CD4-positive, alpha-beta T cell treated with Interleukin-4 for 1 hour (primary cell): Measurements from ENCODE around the gene UTP25.
A peak's percentile ranks its signal among the peaks of the same experiment; 100 is the strongest.

ENCODE experiments used
- DNase-seq, 2 donors: peaks; one replicate each; pipeline ENCODE4 v3.0.0-alpha.2; 2020 to 2022

The UTP25 gene

DNA sequence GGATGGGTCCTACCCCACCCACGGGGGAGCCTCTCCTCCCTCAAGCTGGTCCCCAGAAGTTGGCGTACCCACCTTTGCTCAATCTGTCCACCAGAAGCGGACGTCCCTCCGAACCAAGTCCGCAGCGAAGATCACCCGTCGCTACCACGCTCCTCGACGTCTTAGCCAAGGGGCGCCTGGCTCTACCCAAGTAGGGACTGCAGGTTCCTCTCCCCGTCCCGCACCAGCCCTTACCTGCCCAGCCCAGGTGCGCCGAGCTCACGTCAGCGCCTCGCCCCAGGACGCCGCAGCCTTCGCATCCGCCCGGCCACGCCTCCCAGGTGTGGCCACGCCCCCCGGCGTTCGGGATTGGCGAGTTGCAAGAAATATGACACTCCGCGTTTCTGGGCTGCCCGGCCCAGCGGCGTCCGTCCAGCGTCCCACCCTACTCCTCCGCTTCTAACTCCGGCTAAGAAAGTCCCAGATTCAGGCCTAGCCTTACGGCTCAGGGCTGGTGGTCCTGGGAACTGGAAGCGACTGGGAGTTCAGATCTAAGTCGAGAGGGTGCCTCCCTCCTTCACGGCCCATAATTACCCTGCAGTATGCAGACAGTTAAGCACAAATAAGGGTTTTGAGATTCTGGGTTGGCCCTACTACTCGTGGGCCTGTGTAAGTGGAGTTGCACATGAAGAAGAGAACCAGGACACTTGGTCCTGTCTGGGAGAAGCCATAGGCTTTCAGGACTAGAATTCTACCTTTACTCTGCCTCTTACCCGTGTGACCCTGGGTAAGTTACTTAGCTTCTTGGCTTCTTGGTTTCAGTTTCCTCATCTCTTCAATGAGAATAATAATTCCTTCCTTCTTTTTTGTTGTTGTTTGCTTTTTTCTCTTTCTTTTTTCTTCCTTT, 21.7 kb upstream of the UTP25 start, which contains the start of gene IRF6:
Gene IRF6, minus strand, starts transcription at position 268 of the 886 bp plus-strand sequence. CDS start 4,729 bp downstream, outside the sequence.
- DNase-seq: peak; percentile 70 to 81

DNA sequence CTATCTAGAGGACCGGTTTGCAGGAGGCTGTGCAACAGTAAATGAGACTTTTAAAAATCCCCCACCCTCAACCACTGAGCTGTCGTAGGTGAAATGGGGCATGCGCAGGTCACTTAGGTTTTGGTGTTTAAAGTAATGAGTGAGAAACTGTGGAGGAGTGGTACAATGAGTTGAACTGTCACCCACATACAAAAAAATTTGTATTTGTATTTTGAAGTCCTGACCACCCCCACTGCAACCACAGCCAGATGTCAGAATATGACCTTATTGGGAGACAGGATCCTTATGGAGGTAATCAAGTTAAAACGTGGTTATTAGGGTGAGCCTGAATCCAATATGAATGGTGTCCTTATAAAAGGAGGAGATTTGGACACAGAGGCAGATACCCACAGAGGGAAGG, 20.3 kb upstream of the UTP25 start:
- no peak for DNase-seq

DNA sequence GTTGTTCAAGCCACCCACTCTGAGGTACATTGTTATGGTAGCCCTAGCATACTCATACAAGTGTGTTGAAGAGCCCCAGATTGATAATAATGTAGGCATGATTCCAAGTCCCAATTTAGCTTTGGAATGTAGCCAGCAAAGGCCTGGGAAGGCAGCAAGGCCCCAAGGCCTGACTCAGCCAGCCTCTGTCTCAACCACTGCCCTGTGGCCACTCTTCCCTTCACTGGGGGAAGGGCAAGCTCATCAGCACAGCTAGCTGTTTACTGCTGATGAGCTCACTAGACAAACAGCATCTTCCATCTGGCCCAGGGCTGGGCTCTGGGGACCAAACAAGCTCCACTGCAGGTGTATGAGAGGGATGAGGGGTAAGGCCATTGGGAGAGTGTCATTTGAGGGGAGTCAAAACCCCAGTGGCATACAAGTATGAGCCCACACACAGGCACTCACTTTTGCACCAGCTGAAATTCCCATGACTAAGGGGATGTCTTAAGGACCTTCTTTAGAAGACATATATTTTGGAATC, 19.7 kb upstream of the UTP25 start:
- no peak for DNase-seq

DNA sequence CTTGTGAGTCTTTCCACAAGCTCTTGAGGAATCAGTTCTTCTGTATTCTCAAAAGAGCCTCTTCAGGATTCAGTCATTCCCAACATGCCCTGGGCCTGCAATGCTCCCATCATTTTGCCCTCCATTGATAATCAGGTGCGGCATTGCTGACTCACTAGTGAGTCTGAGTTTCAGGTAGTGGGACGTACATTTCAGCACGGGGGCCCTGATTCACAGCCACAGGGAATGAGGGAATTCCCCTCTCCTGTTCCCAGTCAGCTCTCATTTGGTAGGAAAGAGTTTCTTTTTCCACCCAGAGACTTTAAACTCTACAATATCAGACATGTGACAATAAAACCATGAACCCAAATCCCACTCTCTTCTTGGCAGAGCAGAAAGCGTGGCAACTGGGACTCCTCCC, 18.2 kb upstream of the UTP25 start:
- DNase-seq: no peak

DNA sequence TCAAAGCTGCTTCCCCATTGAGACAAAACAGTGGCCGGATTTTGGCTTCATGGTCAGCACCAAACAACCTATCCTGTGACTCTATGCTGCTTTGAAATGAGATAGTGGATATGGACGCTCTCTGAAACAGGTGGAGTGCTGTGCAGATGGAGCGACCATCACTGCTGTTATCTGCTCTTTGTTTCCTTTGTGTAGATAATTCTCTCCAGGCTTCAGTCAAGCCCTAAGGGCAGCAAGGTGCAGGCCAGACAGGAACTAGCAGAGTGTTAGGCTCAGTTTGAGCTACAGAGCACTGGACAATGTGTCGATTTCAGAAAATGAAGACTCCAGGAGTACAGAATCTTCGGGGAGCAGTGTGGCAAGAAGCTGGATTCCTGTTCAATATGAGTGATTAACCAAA, 17.0 kb upstream of the UTP25 start:
- no peak for DNase-seq

DNA sequence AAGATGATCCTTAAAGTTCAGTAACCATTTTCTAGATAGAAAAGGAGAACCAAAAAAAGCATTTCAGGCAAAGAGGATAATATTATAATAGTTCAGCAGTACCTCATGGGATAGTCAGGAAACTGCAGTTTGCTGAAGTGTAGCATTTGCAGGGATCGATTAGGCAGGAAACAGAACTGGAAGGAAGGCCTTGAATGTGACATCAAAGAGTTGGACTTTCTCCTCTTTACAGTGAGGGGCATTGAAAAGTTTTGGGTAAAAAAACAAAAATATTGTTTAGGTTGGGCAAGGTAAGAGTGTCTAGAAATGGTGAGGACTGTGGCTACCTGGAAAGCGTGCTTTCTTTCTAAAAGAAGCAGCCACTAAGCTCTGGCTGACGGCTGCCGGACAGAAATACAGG, 13.9 kb upstream of the UTP25 start:
- DNase-seq: no peak

DNA sequence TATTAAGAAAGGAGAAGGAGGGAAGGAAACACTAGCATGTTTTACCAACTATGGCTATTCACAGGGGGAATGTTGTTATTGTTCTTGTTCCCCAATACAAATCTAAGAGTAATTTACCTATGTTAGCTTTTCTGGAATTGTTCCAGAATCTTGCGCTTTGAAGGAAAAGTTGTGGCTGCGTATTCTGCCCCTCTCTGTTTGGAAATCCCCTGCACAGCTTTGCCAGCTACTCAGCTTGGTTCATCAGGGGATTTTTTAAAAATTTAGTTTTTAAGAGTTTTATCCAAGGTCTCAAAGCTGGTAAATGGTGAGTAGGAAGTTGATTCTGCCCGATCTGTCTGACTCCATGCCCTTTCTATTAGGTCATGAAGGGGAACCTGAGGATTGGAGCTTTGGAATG, 12.3 kb upstream of the UTP25 start:
- DNase-seq: peak in 1 of 2 donors; percentile 5

DNA sequence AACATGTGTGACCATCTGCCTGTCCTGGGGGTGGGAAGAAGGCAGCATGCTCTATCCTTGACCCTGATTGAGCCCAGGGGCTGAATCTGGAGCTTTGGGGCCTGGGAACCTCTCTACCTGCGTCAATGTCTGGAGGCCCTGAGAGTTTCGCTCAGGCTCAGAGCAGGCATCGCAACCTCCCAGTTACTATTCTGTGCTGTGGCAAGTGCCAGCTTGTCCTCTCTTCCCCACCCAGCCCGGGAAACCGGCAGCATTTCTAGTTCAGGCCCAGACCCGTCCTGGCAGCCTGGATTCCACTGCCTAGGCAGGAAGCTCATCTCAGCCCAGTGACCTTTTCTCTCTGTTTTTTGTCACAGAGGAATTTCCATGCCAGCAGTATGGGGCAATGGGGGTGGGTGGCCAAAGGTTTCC, 11.8 kb upstream of the UTP25 start:
- no peak for DNase-seq

DNA sequence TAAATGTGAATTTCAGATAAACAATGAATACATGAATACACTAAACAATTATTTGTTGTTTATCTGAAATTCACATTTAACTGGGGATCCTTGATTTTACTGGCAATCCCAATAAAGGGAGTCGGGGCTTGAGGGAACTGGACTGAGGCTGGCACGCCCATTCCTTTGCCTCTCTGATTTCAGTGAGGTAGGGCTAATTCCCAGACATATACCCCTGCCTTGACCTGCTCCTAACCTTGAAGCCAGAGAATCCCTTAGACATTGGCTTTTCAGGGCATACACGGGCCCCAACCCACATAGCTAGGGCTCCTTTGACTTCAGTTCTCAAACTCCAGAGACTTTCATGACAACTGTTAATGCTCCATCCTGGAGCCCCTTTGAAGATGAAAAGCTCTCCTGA, 10.8 kb upstream of the UTP25 start:
- no peak for DNase-seq

DNA sequence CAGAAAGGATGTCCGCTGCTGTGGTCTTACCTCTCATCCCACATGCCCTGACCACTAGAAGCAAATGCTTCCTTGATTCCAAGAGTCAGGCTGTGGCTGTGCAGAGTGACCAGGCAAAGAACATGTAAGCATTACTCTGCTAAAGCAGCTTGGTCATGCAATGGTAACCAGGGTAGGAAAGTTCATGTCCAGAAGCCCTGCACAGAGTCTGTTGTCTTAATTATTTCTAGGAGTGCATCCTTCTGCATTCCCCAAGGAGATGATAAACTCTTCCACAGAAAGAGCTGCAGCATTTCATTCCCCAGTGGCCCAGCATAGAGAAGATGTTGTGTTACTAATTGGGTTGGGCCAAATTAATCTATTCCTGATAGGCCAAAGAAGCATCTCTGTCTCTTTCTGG, 10.1 kb upstream of the UTP25 start:
- no peak for DNase-seq

DNA sequence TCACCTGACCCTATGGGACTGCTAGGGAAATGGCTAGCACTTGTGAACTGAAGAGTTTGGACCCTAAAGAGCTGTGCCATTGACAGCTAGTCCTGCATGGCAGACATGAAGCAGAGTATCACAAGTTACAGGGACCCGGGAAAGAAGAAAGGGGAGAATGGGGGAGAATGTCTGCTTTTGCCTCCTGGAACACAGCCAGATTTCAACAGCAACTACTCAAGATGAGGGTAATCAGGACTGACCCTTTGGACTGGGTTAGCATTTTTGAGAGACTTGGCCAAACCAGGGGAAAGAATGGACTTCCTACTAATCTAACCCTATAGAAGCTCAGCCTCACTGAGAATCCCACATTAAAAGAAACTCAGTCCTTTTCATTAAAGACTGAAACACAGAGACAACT, 8.7 kb upstream of the UTP25 start:
- DNase-seq: no peak

DNA sequence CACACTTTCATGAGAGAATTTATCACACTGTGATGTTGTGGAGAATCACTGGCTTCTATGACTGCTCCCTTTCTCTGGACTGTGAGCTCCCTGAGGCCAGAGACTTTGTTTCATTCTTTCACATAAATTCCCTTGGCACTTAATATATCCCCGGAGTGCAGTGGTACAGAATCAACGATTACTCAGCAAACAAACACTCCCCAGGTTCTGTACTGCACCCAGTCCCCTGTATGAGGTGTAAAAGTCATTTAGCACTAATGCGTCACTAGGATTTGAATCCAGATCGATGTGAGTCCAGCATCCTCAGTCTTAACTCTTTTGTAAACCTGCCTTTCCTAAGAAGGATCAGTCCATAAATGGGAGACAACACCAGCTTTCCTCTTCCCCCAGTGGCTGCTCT, 6.8 kb upstream of the UTP25 start:
- DNase-seq: no peak

DNA sequence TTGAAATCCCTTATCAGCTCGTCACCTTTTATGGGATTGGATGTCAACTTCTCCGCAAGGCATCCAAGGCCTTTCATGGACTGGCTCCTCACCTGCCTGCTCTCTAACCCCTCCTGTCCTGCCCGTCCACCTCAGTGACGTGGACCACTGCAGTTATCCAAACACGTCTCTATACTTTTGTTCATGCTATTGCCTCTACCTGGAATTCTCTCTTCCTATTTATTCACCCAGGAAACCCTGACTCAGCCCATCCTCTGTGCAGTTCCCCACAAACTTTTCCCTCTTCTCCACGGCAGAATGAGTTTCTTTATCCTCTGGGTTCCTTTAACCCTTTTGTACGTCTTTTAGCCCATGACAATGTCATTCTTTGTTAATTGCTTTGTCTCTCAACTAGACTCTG, 5.1 kb upstream of the UTP25 start:
- DNase-seq: no peak

DNA sequence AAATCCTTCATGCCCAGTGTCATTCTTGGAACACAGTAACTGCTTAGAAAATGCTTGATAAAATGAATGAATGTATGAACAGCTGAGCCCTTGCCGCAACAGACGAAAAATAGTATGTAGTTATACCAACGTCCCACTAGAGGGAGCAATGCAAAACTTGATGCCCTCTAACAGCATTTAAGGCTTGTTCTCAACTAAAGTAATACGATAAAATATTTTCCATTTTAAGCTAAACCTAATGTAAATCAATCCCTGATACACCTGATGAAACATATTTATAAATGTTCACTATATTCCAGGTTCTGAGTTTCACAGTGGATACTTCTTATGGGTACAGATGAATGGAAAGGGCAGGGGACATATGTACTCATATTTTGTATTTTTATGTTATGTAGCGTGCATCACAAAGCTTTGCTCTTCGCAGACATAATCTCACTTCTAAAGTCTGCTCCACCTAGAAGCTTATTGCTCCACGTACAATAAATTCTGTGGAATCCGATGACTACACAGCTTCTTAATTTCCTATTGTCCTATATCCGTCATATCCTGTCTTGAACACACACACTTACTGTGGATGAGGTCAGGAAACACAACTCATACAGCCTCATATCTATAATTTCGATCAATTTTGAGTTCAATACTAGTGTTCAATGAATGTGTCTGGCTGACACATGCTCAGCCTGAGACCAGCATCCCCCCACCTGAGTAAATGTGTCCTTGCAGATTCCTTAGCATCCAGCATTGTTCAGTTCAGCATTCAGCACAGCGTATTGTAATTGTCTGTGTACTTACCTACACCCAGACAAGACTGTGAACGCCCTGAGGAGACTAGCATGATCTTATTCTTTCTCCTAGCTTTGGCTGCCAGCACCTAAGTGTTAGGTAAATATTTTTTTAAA, 4.4 kb upstream of the UTP25 start:
- DNase-seq: peak; percentile 30 to 68

DNA sequence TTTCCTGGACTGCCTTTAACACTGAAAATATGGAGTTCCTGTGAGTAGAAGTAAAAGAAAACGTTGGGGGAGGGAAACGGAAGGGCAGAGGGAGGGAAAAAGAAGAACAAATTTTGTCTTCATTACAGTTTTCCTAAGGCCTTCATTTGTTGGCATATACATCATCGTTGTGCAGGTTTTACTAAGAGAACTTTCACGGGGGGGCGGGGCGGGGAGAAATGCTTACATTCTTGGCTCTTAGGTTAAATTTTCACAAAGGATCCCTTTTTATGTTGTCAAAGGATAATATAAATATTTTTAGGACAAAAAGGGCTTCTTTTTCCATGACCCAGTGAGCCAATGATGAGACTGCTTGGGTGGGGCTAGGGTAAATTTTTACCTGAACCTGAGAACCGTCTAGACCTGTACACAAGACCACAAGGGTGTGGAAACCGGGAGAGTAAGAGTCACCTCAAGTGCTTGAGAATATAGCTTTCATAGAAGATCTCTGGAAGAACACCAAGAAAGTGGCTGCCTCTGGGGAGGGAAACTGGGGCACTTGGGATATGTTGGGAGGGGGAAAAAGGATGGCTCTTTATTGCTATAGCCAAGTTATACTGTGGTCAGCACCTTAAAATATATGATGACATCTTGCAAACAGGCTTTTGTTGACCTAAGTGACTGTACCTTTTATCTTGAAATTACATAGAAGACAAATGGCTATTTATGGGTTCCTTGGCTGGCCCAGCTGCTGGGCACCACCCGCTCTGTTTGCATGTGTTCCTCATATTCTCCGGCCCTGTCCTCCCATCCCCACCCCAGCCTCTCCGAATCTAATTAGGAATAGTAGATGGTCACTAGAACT, 2.0 kb upstream of the UTP25 start:
- DNase-seq: no peak

DNA sequence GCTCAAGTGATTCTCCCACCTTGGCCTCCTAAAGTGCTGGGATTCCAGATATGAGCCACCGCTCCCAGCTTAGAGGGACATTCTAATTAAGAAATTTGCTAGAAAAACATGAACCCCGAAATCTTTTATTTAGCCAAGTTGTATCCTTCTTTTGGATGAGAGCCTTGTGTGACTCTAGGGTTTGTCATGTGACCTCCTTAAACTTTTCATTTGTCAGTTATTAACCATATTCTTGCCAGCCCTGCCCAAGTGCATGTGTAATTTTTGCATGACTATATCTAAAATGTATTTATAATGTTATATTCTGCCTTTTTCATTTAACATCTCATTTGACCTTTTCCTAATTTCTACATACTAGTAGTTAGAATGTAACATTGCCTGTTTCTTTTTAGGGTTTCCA, 1.9 kb downstream of the UTP25 start:
- no peak for DNase-seq

DNA sequence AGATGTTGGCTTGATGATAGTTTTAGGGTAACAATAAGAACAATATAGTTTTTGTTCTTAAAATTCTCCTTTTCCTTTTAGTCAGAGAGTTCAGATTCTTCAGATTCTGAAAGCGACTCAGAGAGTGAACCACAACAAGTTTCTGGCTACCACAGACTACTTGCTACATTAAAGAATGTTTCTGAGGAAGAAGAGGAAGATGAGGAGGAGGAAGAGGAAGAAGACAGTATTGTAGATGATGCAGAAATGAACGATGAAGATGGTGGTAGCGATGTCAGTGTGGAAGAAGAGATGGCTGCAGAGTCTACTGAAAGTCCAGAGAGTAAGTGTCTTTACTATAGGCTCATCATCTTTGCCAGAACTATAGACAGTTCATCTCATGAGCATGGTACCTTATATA, 3.0 kb downstream of the UTP25 start:
- DNase-seq: no peak

DNA sequence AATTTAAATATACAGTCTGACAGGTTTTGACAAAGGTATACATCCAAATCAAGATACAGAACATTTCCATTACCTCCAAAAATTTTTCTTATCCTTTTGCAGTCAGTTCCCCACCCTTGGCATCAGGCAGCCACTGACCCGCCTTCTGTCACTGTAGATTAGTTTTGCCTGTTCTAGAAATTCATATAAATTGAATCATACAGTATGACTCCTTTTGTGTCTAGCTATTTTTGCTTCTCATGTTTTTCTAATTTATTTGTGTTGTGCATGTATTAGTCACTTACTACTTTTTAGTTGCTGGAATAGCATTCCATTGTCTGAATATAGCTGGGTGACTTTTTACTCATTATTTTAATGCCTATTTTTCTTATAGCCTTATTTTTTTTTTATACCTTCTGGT, 3.8 kb downstream of the UTP25 start:
- no peak for DNase-seq

DNA sequence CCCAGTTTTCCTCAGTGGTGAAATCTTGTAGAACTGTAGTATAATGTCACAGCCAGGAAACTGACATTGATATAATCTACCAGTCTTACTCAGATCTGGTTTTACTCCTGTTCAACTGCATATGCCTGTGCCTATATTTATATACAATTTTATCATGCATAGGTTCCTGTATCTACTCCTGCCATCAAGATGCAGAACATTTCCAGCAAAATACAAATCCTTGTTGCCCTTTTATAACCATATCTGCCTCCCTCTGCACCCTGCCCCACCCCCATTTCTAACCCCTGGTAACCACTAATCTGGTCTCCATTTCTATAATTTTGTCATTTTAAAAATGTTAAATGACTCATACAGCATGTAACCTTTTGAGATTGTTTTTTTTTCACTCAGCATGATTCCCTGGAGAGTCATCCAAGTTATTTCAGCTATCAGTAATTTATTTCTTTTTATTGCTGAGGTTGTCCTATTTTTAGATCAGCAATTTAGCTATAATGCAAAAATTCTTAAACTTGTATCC, 8.1 kb downstream of the UTP25 start:
- DNase-seq: no peak

DNA sequence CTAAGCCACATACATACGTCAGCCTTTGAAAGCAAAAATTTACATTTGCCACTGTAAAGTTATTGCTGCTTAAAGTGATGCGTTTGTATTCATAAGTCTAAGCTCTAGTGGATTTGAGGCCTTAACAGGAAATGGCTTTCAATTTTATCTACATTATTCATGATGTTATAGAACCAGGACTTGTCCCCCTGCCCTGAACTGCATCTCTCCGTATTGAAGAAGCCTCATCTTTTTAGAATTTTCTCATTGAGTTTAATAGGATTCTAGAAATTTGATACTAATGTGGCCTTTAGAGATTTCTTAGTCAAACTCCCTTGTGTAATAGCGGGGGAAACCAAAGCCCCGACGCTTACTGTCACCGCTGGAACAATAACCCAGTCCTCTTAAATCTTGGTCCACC, 9.9 kb downstream of the UTP25 start:
- no peak for DNase-seq

DNA sequence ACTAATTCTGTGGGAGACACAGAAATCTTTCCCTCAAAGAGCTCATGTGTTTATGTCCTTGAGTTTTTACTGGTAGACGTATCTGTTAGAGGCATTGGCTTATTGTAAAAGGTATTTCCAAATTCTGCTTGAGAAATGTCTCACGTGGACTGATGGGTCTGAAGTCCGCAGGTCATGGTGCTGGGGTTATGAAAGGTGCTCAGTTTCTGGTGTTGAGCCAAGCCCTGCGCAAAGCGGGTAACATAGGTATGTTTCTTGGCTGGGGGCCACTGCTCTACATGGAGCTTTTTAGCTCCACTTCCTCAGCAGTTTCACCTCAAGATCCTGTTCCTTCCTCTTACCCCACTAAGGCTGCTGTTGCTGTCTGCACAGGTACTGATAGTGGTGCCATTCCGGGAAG, 10.8 kb downstream of the UTP25 start:
- no peak for DNase-seq

DNA sequence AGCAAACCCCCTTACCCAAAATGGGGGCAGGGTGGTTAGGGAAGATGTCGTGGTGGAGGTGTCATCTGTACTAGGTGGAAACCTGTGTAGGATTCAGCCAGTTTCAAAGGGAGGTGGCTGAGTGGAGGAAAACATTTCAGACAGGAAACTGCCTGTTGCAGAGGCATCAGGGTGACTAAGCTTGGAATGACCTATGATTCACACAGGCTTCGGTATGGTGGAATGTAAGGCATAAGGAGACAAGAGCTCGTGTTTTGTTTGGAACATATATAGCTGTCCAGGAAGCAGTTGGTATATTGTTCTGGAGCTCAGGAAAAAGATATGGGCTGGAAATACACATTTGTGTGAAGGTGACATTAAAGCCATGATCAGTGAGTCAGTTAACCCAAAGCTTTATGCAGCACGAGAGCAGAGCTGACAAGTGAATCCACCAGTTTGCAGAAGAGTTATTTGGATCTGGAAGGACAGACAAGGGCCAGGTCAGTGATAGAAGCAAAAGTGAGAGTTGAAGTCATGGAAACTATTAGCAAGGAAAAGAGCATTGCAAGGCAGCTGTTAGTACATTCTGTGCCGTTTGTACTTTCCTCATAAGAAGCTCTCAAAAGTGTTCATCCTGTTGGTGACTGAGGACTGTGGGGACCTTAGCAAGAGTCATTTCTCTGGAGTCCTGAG, 12.2 kb downstream of the UTP25 start:
- no peak for DNase-seq
